ENCODE results near the gene TAAR1.
A peak's percentile ranks its signal among the peaks of the same experiment; 100 is the strongest.
"Not testable (repeated sequence)": the region's sequence is repeated elsewhere in the genome, so short reads cannot be mapped to it uniquely, and the experiment has no call there.

Gene TAAR1

GRCh38 chr6:132607544-132608233 lies 51.3 kb downstream of the TAAR1 start:
- H3K4me3 Mint-ChIP-seq, result no peak overlapping the region
- no peaks in the 10 kb centered on the region for H3K36me3 Mint-ChIP-seq (ENCODE audit: insufficient read depth)
- peaks cover 5 to 8% of the 10 kb centered on the region in 2 donors for H3K4me1 Mint-ChIP-seq (ENCODE audit: low read depth in 2 of 2)
- H3K27me3 Mint-ChIP-seq, result peaks cover 10 to 15% of the 10 kb centered on the region in 2 donors
- DNase-seq (no peak), ATAC-seq (replicated peaks) (no peak)
- no peaks in the 10 kb centered on the region for H3K9me3 Mint-ChIP-seq
- no peak overlapping the region for H3K27ac Mint-ChIP-seq

- Mint-ChIP-seq H3K4me3 (no peak overlapping the region), H3K27me3 (peaks cover 18 to 21% of the 10 kb centered on the region in 2 donors), H3K9me3 (no peaks in the 10 kb centered on the region), H3K36me3 (ENCODE audit: insufficient read depth) (no peaks in the 10 kb centered on the region), H3K27ac (no peak overlapping the region), H3K4me1 (ENCODE audit: low read depth in 2 of 2) (peaks cover 0 to 3% of the 10 kb centered on the region in 2 donors)
- no peak for DNase-seq
- ATAC-seq (replicated peaks), result no peak
These were observed 54.3 kb downstream of the TAAR1 start for GRCh38 chr6:132604635-132605152.

- peaks cover 28 to 31% of the 10 kb centered on the region in 2 donors for H3K27me3 Mint-ChIP-seq
- not testable (repeated sequence) for H3K4me1 Mint-ChIP-seq (ENCODE audit: low read depth in 2 of 2); DNase-seq; H3K36me3 Mint-ChIP-seq (ENCODE audit: insufficient read depth); H3K4me3 Mint-ChIP-seq; H3K27ac Mint-ChIP-seq; H3K9me3 Mint-ChIP-seq; ATAC-seq (replicated peaks)
These were observed 58.1 kb downstream of the TAAR1 start for GRCh38 chr6:132600900-132601299.

GRCh38 chr6:132598473-132598872 lies 60.5 kb downstream of the TAAR1 start:
- ATAC-seq (replicated peaks) (peak; percentile 27), DNase-seq (no peak)
- Mint-ChIP-seq H3K4me1 (ENCODE audit: low read depth in 2 of 2) (peaks cover 0 to 3% of the 10 kb centered on the region in 2 donors), H3K36me3 (ENCODE audit: insufficient read depth) (no peaks in the 10 kb centered on the region), H3K27me3 (peaks cover 18 to 35% of the 10 kb centered on the region in 2 donors), H3K9me3 (no peaks in the 10 kb centered on the region), H3K4me3 (no peak overlapping the region), H3K27ac (no peak overlapping the region)

GRCh38 chr6:132596201-132596600 lies 62.8 kb downstream of the TAAR1 start:
- Mint-ChIP-seq H3K27me3 (peaks cover 18 to 53% of the 10 kb centered on the region in 2 donors), H3K4me3 (no peak overlapping the region), H3K4me1 (ENCODE audit: low read depth in 2 of 2) (peaks cover 0 to 3% of the 10 kb centered on the region in 2 donors), H3K27ac (no peak overlapping the region), H3K9me3 (no peaks in the 10 kb centered on the region), H3K36me3 (ENCODE audit: insufficient read depth) (no peaks in the 10 kb centered on the region)
- DNase-seq, result no peak
- ATAC-seq (replicated peaks), result no peak
